ENCODE measurements around the gene CCDC74B.
A peak's percentile ranks its signal among the peaks of the same experiment; 100 is the strongest.
"Not testable (repeated sequence)": the region's sequence is repeated elsewhere in the genome, so short reads cannot be mapped to it uniquely, and the experiment has no call there.

- TF ChIP-seq EZH2 (IDR thresholded peaks at IDR 0.05; ENCODE audit: low read depth, low read length, severe bottlenecking); CBX5 (IDR thresholded peaks at IDR 0.05; ENCODE audit: low read depth, low read length); EGR1 (IDR thresholded peaks at IDR 0.05; ENCODE audit: borderline replicate concordance, low read depth, low read length); FOSL1 (IDR thresholded peaks at IDR 0.05; ENCODE audit: insufficient read depth, low read depth, low read length); YY1 (IDR thresholded peaks at IDR 0.05; ENCODE audit: low read depth, low read length); CHD1 (IDR thresholded peaks at IDR 0.05; ENCODE audit: low read depth, low read length); CREB1 (IDR thresholded peaks at IDR 0.05); JUN (IDR thresholded peaks at IDR 0.05; ENCODE audit: low read depth, low read length); TCF12 (IDR thresholded peaks at IDR 0.05; ENCODE audit: low read depth, low read length); GABPA (IDR thresholded peaks at IDR 0.05; ENCODE audit: borderline replicate concordance, insufficient read depth, low read length); PHF8 (conservative IDR thresholded peaks at IDR 0.05; ENCODE audit: low read depth, low read length); CEBPB (IDR thresholded peaks at IDR 0.05; ENCODE audit: low read depth, low read length): not testable (repeated sequence)
- TF ChIP-seq, protein P1, sequence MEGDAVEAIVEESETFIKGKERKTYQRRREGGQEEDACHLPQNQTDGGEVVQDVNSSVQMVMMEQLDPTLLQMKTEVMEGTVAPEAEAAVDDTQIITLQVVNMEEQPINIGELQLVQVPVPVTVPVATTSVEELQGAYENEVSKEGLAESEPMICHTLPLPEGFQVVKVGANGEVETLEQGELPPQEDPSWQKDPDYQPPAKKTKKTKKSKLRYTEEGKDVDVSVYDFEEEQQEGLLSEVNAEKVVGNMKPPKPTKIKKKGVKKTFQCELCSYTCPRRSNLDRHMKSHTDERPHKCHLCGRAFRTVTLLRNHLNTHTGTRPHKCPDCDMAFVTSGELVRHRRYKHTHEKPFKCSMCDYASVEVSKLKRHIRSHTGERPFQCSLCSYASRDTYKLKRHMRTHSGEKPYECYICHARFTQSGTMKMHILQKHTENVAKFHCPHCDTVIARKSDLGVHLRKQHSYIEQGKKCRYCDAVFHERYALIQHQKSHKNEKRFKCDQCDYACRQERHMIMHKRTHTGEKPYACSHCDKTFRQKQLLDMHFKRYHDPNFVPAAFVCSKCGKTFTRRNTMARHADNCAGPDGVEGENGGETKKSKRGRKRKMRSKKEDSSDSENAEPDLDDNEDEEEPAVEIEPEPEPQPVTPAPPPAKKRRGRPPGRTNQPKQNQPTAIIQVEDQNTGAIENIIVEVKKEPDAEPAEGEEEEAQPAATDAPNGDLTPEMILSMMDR (IDR thresholded peaks at IDR 0.05; ENCODE audit: control extremely low read depth in 1 of 3, insufficient read depth in 1 of 3, low read depth in 1 of 3, low read length in 3 of 3) = not testable (repeated sequence)
- TF ChIP-seq TAF1 (IDR thresholded peaks at IDR 0.05; ENCODE audit: low read depth, low read length) = 0 out of 2 replicates have a peak, but pooled peaks have one; percentile 29
Observed at GRCh38 chr2:130129120-130129829, 15.6 kb downstream of the CCDC74B start, which contains the start of gene POTEF.

All from H1 (cell line).